ENCODE data around the gene FAM90A1. TPM values are rescaled to one million over a fixed set of nuclear protein-coding genes. Genes with fewer than 3 reads are reported as not detected.
"Not testable (repeated sequence)": the region's sequence is repeated elsewhere in the genome, so short reads cannot be mapped to it uniquely, and the experiment has no call there.

FAM90A1 gene
- total RNA-seq, 1 experiment from 2014 or later: not detected

GRCh38 chr12:8172911-8173310 is 54.5 kb downstream of the FAM90A1 start:
- DNase-seq (ENCODE audit: low read depth): not testable (repeated sequence)

Other genes with a start within 250 kb of the FAM90A1 start
- 5.8 and 7.4 TPM in 2 replicates for gene FOXJ2, start 194.9 kb downstream of the FAM90A1 start, total RNA-seq (2014; rRNA removed; shearing (Covaris generic))
- 1.9 and 3.1 TPM in 2 replicates for gene C3AR1, start 161.3 kb downstream of the FAM90A1 start, total RNA-seq (2014; rRNA removed; shearing (Covaris generic))
- gene NECAP1, start 145.3 kb downstream of the FAM90A1 start, total RNA-seq (2014; rRNA removed; shearing (Covaris generic)): 51.0 and 62.7 TPM in 2 replicates
- not detected in 2 replicates for gene CLEC4A, start 104.0 kb downstream of the FAM90A1 start, total RNA-seq (2014; rRNA removed; shearing (Covaris generic))
- gene ZNF705A, start 70.6 kb downstream of the FAM90A1 start, total RNA-seq (2014; rRNA removed; shearing (Covaris generic)): not detected in 2 replicates
- not detected in 2 replicates for gene CLEC6A, start 228.3 kb upstream of the FAM90A1 start, total RNA-seq (2014; rRNA removed; shearing (Covaris generic))